GM12878 (cell line): ENCODE measurements around the gene MAL.

Experiments
- CBFB ChIP-seq: IDR thresholded peaks from 2 replicates; pipeline ENCODE4 v1.6.1; 2016; ENCODE audit warnings: antibody characterized with exemption, low read depth
- CREB1 ChIP-seq: IDR thresholded peaks from 2 replicates; pipeline ENCODE4 v1.6.1; 2012; ENCODE audit warnings: low read depth, mild to moderate bottlenecking, inconsistent platforms
- EP300 ChIP-seq, 2 experiments: fragments of 150-350 bp in 1 of 2; IDR thresholded peaks; 2 replicates each; pipeline ENCODE4 v1.6.1; 2011 to 2012; ENCODE audit warnings: low read depth in 2 of 2, low read length in 2 of 2, borderline replicate concordance in 1 of 2, improper control_type of control experiment in 1 of 2, inconsistent platforms in 1 of 2; ENCODE audit not compliant: control insufficient read depth in 1 of 2
- EZH2 ChIP-seq: IDR thresholded peaks from 2 replicates; pipeline ENCODE4 v1.6.1; 2012; ENCODE audit warnings: low read depth, mild to moderate bottlenecking, control low read depth, inconsistent platforms, low read length, borderline replicate concordance; ENCODE audit not compliant: control insufficient read depth
- MYB ChIP-seq: fragments of 150-350 bp; IDR thresholded peaks from 2 replicates; pipeline ENCODE4 v1.6.1; 2014; ENCODE audit warnings: mild to moderate bottlenecking, low read depth, low read length, borderline replicate concordance
- NBN ChIP-seq: fragments of 450-650 bp; IDR thresholded peaks from 2 replicates; pipeline ENCODE4 v1.6.1; 2016
- POLR2A ChIP-seq: IDR thresholded peaks from 2 replicates; pipeline ENCODE4 v1.6.1; 2011; ENCODE audit warnings: low read depth, mild to moderate bottlenecking, low read length
- SIX5 ChIP-seq: IDR thresholded peaks from 2 replicates; pipeline ENCODE4 v1.6.1; 2011; ENCODE audit warnings: mild to moderate bottlenecking, low read depth, low read length, moderate library complexity; ENCODE audit not compliant: severe bottlenecking
- SRF ChIP-seq, 2 experiments: IDR thresholded peaks; 2 replicates each; pipeline ENCODE4 v1.6.1; 2011; ENCODE audit warnings: low read depth in 2 of 2, low read length in 2 of 2, mild to moderate bottlenecking in 1 of 2, moderate library complexity in 1 of 2
- SUZ12 ChIP-seq: fragments of 200-600 bp; sonication (generic); IDR thresholded peaks from one replicate; pipeline ENCODE4 v1.6.1; 2018; ENCODE audit warnings: antibody characterized with exemption, mild to moderate bottlenecking; ENCODE audit not compliant: unreplicated experiment
- TF ChIP-seq, protein P1 (sequence below), 3 experiments: IDR thresholded peaks in 2 of 3; conservative IDR thresholded peaks in 1 of 3; 2 replicates each; pipeline ENCODE4 v1.5.1; 2011; ENCODE audit warnings: low read depth in 3 of 3, low read length in 3 of 3, mild to moderate bottlenecking in 3 of 3, control low read depth in 2 of 3, moderate library complexity in 2 of 3, inconsistent platforms in 1 of 3, mixed read lengths in 1 of 3; ENCODE audit not compliant: control insufficient read depth in 2 of 3, insufficient read depth in 1 of 3; ENCODE audit errors: extremely low read depth in 1 of 3
- TF ChIP-seq, protein P2 (sequence below): IDR thresholded peaks from 2 replicates; pipeline ENCODE4 v1.6.1; 2012; ENCODE audit warnings: low read depth, low read length, improper control_type of control experiment
- TF ChIP-seq, protein P3 (sequence below): IDR thresholded peaks from 2 replicates; pipeline ENCODE4 v1.6.1; 2012; ENCODE audit warnings: low read length, inconsistent platforms

DNA sequence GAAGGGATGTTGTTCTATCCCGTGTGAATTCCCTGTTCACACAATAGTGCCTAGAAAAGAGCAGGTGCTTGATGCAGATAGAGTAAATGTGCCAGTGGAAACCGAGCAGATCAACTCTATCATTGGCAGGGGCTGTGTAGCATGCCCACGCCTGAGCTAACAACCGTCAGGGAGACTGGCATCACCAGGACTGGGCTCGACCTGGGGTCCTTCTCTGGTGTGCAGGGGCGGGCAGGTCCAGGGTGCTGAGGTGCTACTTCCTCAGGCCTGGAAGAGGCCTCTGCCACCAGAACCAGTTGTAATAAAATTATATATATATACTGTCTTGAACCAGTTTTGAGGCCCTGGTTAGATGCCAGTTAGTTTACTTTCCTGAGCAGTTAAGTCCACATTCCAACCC, 11.8 kb upstream of the MAL start:
- TF ChIP-seq, protein P1, sequence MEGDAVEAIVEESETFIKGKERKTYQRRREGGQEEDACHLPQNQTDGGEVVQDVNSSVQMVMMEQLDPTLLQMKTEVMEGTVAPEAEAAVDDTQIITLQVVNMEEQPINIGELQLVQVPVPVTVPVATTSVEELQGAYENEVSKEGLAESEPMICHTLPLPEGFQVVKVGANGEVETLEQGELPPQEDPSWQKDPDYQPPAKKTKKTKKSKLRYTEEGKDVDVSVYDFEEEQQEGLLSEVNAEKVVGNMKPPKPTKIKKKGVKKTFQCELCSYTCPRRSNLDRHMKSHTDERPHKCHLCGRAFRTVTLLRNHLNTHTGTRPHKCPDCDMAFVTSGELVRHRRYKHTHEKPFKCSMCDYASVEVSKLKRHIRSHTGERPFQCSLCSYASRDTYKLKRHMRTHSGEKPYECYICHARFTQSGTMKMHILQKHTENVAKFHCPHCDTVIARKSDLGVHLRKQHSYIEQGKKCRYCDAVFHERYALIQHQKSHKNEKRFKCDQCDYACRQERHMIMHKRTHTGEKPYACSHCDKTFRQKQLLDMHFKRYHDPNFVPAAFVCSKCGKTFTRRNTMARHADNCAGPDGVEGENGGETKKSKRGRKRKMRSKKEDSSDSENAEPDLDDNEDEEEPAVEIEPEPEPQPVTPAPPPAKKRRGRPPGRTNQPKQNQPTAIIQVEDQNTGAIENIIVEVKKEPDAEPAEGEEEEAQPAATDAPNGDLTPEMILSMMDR (IDR thresholded peaks at IDR 0.05 in 2 of 3, conservative IDR thresholded peaks at IDR 0.05 in 1 of 3; ENCODE audit: control insufficient read depth in 2 of 3, extremely low read depth in 1 of 3, insufficient read depth in 1 of 3, low read depth in 3 of 3, low read length in 3 of 3): no peak
- TF ChIP-seq, protein P2, sequence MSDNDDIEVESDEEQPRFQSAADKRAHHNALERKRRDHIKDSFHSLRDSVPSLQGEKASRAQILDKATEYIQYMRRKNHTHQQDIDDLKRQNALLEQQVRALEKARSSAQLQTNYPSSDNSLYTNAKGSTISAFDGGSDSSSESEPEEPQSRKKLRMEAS: no peak
- TF ChIP-seq POLR2A: no peak
- TF ChIP-seq SRF (IDR thresholded peaks at IDR 0.05; ENCODE audit: low read depth in 2 of 2, low read length in 2 of 2): no peak
- TF ChIP-seq SUZ12: no peak
- TF ChIP-seq CREB1: no peak
- TF ChIP-seq CBFB: no peak
- TF ChIP-seq MYB: no peak
- TF ChIP-seq, protein P3, sequence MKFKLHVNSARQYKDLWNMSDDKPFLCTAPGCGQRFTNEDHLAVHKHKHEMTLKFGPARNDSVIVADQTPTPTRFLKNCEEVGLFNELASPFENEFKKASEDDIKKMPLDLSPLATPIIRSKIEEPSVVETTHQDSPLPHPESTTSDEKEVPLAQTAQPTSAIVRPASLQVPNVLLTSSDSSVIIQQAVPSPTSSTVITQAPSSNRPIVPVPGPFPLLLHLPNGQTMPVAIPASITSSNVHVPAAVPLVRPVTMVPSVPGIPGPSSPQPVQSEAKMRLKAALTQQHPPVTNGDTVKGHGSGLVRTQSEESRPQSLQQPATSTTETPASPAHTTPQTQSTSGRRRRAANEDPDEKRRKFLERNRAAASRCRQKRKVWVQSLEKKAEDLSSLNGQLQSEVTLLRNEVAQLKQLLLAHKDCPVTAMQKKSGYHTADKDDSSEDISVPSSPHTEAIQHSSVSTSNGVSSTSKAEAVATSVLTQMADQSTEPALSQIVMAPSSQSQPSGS: no peak
- TF ChIP-seq SIX5: no peak
- TF ChIP-seq NBN: no peak
- no peak for TF ChIP-seq EP300 (IDR thresholded peaks at IDR 0.05; ENCODE audit: borderline replicate concordance in 1 of 2, control insufficient read depth in 1 of 2, low read depth in 2 of 2, low read length in 2 of 2)
- no peak for TF ChIP-seq EZH2
